ENCODE data around the gene ACTN2.

The ACTN2 gene

DNA sequence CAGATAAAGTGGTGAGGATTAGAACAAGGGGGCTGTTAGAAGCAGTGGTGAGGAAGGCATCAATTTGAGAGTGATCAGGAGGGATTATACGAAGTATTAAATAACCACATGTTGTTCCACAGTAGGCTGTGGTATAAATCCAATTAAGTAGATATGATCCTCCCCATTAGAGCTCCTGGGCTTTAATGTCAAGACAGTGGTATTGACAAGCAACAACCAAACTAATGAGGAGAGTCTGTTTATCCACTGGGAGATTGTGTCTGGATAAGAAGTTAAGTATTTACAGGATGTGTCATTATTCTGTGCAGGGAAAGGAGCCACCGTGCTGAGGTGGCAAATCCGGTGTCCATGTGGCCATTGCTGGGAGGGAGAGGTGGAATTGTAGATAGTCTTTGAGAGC lies 5.8 kb downstream of the ACTN2 start:
- DNase-seq, result no peak

DNA sequence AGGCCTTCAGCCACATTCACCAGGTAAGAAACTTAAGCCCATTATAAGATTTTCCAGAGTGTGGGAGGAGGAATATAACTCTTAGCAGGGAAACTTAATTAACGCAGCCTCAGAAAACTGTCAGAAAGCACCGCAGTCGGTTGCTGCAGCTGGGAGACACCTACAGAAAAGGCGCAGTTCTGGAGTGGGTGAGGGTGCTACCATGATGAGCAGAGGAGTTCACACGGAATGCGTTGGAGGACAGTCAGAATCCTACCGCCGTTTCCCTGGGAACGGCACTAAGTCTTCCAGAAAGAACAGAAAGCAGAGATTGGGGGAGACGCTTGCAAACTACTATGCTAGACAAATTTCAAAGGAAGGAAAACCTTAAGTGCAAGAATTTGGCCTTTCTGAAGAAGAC lies 6.4 kb downstream of the ACTN2 start:
- no peak for DNase-seq

- DNase-seq, result no peak
Measured at GRCh38 chr1:236699366-236699765, 13.1 kb downstream of the ACTN2 start.

GRCh38 chr1:236700903-236701302 lies 14.6 kb downstream of the ACTN2 start:
- no peak for DNase-seq

DNA sequence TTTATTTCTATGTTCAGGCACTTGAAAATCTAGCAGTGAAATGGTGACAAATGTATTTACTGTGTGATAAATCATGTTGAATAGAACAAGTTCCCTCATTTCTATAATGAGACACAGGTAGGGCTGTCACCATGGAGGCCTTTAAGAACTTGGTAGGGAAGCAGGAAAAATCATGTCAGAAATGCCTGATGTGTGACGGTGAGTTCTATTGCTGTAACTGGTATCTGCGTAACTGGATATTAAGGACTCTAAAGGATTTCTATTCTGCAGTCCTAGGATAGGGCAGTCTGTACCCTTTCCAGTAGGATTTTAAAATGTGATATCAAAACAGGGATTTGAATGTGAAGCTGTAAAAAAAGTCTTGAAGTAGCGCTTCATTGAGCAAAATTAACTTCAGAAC lies 15.5 kb downstream of the ACTN2 start:
- DNase-seq, result no peak

DNA sequence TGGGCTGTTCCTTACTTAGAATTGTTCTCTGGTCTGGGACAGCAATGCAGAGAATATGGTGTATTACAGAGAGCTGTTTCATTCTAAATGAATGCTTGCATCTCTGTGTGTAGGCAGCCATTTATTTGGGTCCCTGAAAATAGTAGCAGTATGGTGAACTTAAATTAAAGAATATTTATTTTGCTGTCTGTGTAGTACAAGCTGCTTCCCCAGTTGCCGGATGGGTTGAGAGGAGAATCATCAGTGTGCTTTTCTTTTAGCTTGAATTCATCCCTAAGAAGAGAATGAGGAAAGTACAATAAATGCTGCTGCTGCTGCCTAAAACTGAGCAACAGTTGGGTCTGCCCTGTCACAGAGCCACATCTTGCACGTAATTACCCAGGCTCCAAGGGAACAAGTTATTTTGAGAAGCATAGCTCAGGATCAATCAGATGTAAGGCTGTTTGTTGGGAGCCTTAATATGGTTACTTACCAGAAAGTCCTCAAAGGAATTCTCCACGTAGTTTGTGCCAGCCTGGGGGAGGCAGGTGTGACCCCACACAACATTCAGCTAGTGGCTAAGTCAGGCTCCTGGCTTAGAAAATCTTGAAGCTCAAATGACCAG lies 16.6 kb downstream of the ACTN2 start:
- no peak for DNase-seq

DNA sequence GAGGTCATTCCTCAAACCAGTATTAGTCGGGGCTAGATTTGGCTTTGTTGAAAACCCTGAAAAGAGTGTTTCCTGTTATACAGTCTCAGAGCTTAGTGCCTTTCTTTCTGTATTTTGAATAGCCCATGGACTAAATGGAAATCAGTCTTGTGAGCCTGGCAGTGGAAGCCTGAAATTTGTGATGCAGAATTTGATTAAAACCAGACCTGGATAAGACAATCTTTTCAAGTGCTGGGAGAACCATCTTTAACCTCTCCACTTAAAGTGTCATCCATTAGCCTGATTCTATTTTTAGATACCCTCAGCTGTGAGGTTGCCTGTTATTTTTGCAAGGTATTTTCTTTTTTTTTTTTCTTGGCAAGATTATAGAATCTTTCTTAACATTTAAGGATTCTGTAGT lies 19.5 kb downstream of the ACTN2 start:
- no peak for DNase-seq

DNA sequence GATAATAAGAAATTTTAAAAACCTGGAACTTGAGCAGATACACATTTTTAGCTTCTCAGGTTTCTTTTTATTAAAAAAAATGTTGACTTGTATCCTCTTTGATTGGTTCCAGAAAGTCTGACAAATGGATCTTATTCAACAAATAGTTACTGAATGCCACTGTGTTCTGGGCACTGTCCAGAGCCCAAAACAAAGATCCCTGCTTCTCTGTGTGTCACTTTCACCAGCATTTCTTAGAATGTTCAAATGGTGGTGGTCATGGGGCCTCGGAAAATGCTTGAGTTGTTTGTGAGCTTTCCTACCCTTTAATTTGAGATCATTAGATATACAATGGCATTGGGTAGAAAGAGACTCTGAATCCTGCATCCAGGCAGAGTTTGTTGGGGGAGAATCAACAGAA lies 19.9 kb downstream of the ACTN2 start:
- no peak for DNase-seq

GRCh38 chr1:236710328-236710892 lies 24.1 kb downstream of the ACTN2 start:
- no peak for DNase-seq

- no peak for DNase-seq
Measured at GRCh38 chr1:236716160-236716559, 29.9 kb downstream of the ACTN2 start.

DNA sequence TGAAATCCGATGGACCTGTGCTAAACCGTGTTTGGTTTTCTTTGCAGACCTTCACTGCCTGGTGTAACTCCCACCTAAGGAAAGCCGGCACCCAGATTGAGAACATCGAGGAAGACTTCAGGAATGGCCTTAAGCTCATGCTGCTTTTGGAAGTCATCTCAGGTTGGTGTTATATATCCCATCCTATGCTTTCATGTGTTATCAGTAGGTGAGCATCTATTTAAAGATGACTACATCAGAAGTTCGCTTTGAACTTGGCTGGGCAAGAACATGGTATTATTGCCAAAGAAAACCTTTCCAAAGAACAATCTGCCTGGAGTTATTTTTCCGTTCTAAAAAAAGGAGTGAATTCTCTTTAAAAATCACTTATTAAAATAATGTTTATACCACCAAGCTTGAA lies 31.5 kb downstream of the ACTN2 start:
- no peak for DNase-seq

DNA sequence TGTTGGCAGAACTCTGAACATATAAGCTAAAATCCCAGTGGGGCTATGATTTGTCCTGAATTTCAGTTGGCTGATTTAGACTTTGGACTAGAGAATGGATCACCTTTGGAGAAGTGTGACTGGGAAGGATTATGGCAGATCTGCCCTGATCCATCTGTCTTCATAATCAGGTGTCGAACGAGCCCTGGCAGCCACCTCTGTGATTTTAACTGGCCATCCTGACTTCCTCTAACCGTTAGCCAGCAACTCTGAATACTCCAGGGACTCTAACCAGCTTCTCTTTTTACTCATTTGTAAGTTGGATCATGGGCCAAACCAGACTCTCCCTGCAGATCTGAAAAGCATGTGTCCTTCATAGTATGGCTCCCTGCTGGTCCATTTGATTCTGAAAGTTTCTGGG lies 32.0 kb downstream of the ACTN2 start:
- DNase-seq, result no peak

GRCh38 chr1:236720206-236720605 lies 33.9 kb downstream of the ACTN2 start:
- DNase-seq, result no peak

- DNase-seq, result no peak
Measured at GRCh38 chr1:236720611-236721010, 34.3 kb downstream of the ACTN2 start.

DNA sequence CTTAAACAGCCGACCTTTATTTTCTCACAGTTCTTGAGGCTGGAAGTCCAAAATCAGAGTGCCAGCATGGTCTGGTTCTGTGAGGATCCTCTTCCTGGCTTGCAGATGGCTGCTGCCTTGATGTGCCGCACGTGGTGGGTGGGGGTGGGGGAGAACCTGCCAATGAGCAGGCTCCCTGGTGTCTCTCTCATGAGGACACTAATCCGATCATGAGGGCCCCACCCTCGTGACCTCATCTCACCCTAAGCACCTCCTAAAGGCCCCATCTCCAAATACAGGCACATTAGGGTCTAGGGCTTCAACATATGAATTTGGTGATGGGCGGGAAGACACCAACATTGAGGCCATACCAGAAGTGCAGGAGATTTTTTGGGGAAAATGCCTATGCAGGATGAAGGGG lies 37.8 kb downstream of the ACTN2 start:
- no peak for DNase-seq

DNA sequence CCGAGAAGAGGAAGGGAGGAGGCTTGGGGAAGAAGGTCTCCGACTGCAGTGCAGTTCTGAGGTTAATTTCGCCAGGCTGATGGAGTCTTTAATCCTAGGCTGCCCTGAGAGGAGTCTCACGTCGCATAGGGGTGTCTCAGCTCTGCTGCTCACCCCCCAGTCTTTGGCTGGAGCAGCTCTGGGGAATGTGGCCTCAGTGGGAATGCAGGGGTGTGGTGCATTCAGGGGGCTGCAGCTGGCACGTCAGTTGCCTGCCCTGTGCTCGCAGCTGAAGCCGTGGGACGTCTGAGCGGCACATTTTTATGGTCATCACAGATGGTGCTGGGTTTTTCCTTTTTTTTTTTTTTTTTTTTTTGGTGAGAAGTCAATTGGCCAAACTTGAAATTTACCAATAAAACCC lies 38.2 kb downstream of the ACTN2 start:
- no peak for DNase-seq

- no peak for DNase-seq
Measured at GRCh38 chr1:236725668-236726067, 39.4 kb downstream of the ACTN2 start.

- DNase-seq, result no peak
Measured at GRCh38 chr1:236727521-236727920, 41.2 kb downstream of the ACTN2 start.

DNA sequence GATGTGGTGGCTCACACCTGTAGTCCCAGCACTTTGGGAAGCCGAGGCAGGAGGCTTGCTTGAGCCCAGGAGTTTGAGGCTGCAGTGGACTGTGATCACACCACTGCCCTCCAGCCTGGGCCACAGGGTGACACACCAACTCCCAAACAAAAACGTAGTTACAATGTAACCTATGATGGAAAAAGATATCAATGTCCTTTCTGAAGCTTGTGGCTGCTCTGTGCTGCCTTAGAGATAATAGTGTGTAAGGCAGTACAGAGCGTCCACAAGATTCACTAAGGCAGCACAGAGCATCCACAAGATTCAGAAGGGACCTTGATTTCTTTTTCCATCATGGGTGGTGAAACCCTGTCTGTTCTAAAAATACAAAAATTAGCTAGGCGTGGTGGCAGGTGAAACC lies 42.5 kb downstream of the ACTN2 start:
- DNase-seq, result no peak

- DNase-seq, result no peak
Measured at GRCh38 chr1:236733653-236734052, 47.4 kb downstream of the ACTN2 start.

- DNase-seq, result no peak
Measured at GRCh38 chr1:236734141-236734765, 48.0 kb downstream of the ACTN2 start.

GRCh38 chr1:236736761-236737160 lies 50.5 kb downstream of the ACTN2 start:
- no peak for DNase-seq

DNA sequence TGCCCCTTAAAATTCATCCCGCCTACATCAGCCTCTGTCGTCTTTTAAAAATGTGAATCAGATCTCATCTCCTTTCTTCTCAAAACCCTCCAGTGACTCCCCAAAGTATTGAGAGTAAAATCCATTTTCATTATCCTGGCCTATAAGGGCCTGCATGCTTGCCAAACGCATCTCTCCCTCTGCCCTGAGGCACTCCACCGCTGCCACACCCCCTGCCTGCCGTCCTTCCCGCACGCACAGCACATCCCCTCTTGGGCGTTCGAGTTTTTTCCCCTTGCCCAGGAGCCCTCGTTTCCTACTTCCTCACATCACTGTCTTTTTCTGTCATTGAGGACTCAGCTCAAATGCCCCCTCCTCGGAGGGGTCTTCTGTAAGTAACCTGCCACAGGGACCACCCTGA lies 55.5 kb downstream of the ACTN2 start:
- no peak for DNase-seq

- no peak for DNase-seq
Measured at GRCh38 chr1:236742421-236743160, 56.3 kb downstream of the ACTN2 start.
